ENCODE measurements around the gene ZNF280A.
"Not testable (repeated sequence)": the region's sequence is repeated elsewhere in the genome, so short reads cannot be mapped to it uniquely, and the experiment has no call there.

ZNF280A gene

GRCh38 chr22:22510833-22511232, 9.2 kb downstream of the ZNF280A start:
- DNase-seq: not testable (repeated sequence)

- DNase-seq: not testable (repeated sequence)
Observed at GRCh38 chr22:22509912-22510311, 10.2 kb downstream of the ZNF280A start.

- peak; percentile 82 for DNase-seq
Observed at GRCh38 chr22:22508274-22509176, 11.5 kb downstream of the ZNF280A start, which contains the start of gene ZNF280B. ZNF280B (minus strand) TSS chr22:22508742; CDS start chr22:22489398, 19,344 bp downstream.

DNA sequence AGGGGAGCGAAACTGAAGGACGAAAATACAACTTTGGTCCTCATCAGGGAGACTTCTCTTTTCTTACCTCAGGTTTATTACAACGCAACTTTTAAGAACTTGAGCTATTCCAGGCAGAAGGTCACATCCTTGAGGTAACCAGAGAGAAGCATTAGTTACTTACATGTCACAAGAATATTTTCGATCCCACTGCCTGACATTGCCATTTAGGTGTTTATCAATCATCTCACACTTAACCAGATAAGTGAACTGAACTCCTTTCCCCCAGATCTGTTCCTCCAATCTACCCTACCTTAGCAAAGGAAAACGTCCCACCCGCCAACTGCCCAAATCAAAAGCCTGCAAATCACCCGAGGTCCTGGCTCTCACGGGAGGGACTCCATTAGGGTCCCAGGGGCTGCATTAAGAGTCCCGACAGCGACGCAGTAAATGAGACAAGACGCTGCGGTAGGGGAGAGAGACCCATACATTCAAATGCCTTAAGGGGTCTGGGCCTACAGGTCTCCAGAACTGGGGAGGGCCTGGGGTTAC, 12.3 kb downstream of the ZNF280A start:
- DNase-seq: no peak

DNA sequence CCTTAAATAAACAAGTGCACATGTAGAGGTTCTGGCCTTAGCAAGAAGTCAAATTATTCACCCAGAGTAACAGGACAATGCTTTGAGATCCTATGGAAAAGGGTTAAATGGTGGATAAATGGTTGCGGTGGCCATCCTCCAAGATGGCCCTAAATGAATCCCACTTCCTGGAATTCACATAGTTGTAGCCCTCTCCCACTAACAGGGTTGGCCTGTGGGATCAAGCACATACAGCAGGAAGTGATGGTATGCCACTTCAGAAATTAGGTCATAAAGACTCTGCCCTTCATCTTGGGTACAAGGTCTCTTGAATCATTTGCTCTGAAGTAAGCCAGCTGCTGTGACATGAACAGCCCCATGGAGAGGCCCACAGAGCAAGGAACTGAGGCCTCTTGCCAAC, 13.3 kb downstream of the ZNF280A start:
- no peak for DNase-seq

- DNase-seq: no peak
Observed at GRCh38 chr22:22498267-22498666, 21.8 kb downstream of the ZNF280A start.

DNA sequence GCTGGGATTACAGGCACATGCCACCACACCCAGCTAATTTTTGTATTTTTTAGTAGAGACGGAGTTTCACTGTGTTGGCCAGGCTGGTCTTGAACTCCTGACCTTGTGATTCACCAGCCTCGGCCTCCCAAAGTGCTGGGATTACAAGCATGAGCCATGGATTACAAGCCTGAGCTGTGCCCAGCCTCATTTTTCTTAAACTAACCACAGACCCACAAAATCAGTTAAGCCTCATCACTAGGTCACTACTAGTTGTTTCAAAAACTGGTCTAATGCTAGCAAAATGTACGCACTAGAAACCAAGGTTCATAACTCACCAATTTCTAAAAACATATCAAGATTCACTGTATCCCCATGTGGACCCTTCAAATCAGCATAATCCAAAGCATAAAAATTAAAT, 28.5 kb downstream of the ZNF280A start:
- not testable (repeated sequence) for DNase-seq

DNA sequence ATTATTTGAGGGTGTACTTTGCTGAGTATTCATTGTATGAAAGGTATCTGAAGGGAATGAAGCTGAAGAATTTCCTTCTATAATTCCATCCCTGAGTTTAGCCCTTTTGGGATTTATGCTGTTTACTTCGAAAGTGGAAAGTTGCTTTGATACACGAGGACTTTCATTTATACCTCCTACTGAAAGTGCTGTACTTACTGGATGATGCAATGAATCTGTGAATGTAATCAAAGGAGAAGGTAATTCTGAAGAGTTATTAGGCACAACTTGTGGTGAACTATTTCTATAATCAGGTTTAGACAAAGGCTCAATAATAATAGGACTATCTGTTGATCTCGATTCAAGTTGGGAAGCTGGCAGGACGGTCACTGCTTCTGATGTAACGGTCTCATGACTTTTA, 31.3 kb downstream of the ZNF280A start:
- DNase-seq: no peak

DNA sequence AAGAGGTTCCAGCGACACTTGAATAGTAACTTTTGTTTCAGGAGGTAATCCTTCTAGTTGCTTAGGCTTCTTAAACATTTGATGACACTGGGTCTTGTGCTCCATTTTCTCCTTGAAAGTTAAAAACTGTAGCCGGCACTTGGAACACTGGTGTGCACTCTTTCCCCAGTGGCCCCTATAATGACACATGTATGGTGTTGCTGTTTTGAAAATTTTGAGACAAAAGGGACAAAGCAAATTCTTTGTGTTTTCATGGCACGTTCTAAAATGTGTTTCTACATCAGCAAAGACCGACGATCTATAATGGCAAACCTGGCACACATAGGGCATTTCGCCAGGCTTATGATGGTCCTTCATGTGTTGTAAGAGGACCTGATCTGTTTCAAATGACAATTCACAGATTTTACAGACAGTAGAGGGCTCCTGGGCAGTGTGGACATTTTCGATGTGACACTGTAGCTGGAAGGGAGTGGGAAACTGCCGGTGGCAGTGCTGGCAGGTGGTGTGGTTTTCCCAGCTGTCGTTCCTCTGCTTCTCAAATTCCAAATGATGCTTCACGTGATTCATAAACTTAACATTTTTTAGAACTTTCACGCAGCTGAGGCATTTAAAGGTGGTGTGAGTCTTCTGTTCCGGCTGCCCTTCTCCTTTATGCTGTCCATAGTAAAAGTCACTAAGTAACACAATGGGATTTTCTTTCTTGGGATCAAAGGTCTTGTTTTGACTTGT, 32.0 kb downstream of the ZNF280A start:
- DNase-seq: no peak

GRCh38 chr22:22487059-22487458, 33.0 kb downstream of the ZNF280A start:
- no peak for DNase-seq

DNA sequence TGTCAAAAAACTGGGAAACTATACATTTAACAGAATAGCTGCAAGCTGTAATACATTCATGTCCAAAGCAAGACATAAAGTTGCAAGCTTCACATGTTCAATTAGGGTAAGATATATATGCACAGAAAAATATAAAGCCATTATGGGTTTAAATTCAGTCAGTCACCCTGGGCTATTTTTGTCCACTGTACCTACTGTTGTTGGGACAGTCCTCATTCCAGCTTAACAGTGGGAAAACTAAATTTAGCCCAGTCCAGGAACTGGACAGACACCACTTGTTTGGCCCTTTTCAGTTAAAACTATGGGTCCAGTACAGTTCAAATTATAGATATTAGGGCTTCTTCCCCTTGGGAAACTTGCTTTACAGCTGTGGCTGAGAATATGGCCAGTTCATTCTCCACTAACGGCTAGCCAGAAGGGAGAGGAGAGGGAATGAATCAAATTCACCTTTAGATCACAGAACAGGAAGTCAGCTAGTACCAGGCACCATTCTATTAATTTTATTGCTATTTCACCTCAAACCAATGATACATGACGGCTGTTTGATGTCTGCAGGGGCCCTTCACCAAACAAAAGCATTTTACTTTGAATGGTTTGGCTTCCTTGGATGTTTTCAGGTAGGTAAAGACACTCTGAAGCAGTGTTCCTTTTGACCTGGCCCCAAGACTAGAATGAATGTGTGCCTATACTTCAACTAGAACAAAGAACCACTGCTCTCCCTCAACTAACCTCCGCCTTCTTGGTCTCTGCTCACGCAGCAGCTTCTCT, 33.8 kb downstream of the ZNF280A start:
- DNase-seq: no peak

- DNase-seq: no peak
Observed at GRCh38 chr22:22485524-22485923, 34.5 kb downstream of the ZNF280A start.

DNA sequence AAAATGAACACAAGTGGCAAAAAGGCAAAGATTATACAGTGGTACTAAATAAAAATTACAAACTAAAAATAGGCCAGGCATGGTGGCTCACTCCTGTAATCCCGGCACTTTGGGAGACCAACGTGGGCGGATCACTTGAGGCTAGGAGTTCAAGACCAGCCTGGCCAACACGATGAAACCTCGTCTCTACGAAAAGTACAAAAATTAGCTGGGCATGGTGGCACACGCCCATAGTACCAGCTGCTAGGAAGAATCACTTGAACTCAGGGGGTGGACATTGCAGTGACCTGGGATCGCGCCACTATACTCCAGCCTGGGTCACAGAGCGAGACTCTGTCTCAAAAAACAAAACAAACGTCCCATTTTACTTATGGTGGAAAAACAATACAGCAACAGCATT, 36.0 kb downstream of the ZNF280A start:
- DNase-seq: no peak

DNA sequence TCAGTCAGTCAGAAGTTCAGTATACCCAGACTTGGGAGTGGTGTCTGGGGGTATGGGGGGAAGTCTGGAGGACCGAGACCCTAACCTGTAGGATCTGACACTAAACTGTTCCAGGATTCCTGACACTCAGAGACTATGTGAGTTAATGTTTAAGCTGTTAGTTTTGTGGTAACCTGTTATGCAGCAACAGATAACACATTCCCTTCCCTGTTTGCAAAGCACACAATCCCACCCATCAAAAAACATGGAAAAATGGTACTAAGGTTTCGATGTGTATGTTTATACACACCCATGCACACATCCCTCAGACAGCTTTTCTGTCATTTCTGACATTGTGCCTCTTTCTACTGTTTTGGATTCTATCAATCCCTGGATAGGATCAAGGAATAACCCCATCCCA, 39.1 kb downstream of the ZNF280A start:
- no peak for DNase-seq

DNA sequence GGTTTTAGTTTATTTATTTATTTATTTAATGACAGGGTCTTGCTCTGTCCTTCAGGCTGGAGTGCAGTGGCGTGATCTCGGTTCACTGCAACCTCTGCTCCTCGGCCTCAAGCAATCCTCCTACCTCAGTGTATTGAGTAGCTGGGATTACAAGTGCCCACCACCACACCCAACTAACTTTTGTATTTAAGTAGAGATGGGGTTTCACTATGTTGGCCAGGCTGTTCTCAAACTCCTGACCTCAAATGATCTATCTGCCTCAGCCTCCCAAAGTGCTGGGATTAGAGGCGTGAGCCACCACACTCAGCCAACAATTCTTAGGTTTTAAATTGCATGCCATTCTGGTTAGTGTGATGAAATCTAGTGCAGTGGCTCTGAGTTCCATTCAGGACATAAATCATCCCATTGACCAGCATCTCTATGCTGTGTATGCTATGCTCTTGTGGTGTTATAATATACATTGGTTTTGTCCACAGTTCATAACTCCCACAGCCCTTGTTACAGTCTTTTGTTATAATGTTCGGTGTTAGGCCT, 40.0 kb downstream of the ZNF280A start:
- DNase-seq: no peak

GRCh38 chr22:22479116-22479515, 41.0 kb downstream of the ZNF280A start:
- DNase-seq: no peak

GRCh38 chr22:22478470-22478869, 41.6 kb downstream of the ZNF280A start:
- DNase-seq: no peak

GRCh38 chr22:22474733-22475132, 45.3 kb downstream of the ZNF280A start:
- DNase-seq: no peak

DNA sequence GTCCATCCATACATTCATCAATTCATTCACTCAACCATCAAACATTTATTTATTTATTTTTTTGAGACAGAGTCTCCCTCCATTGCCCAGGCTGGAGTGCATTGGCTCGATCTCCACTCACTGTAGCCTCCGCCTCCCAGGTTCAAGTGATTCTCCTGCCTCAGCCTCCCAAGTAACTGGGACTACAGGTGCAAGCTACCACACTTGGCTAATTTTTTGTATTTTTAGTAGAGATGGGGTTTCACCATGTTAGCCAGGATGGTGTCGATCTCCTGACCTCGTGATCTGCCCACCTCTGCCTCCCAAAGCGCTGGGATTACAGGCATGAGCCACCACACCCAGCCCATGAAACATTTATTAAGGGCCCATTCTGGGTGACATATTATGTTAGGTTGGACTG, 49.0 kb downstream of the ZNF280A start:
- DNase-seq: not testable (repeated sequence)

- DNase-seq: no peak
Observed at GRCh38 chr22:22469527-22469926, 50.5 kb downstream of the ZNF280A start.

DNA sequence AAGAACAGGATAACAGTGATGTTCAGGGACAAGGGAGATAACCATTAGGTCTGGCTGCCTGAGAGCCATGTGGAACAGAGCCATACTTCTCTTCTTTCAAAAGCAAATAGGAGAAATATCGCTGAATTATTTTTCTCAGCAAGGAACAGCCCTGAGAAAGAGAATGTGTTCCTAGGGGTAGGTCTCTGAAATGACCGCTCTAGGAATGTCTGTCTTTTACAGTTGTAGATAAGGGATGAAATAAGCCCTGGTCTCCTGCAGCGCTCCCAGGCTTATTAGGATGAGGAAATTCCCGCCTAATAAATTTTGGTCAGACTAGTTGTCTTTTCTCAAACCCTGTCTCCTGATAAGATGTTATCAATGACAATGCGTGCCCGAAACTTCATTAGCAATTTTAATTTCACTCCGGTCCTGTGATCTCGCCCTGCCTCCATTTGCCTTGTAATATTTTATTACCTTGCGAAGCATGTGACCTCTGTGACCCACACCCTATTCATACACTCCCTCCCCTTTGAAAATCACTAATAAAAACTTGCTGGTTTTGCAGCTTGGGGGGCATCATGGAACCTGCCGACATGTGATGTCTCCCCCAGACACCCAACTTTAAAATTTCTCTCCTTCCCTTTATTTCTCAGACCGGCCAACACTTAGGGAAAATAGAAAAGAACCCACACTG, 51.1 kb downstream of the ZNF280A start:
- not testable (repeated sequence) for DNase-seq

DNA sequence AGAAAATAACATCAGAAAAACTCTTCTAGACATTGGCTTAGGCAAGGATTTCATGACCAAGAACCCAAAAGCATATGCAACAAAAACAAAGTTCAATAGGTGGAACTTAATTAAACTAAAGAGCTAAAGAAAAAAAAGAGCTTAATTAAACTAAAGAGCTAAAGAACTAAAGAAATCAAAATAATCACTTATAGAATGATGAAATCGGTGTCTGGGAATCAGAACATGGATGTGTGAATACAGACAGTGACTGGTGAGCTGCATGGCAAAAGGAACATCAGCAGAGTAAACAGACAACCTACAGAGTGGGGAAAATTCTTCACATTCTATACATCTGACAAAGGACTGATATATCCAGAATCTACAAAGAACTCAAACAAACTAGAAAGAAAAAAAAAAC, 53.0 kb downstream of the ZNF280A start:
- DNase-seq: no peak
